BE2C (cell line): ENCODE data around the gene PIK3R3.

Experiments used
- DNase-seq: peaks from one replicate; pipeline ENCODE4 v3.0.0-alpha.2; 2020
- H3K27me3 ChIP-seq: fragments of 250-450 bp; sonication (Bioruptor Pico); 2 replicates; pipeline ENCODE4 v1.5.1; 2020; ENCODE audit warnings: mild to moderate bottlenecking
- H3K36me3 ChIP-seq: fragments of 250-450 bp; sonication (Bioruptor Pico); 2 replicates; pipeline ENCODE4 v1.5.1; 2020; ENCODE audit warnings: mild to moderate bottlenecking
- H3K4me1 ChIP-seq: fragments of 250-450 bp; sonication (Bioruptor Pico); 2 replicates; pipeline ENCODE4 v1.5.1; 2020
- H3K4me3 ChIP-seq: 2 replicates; pipeline ENCODE4 v1.5.1; 2011; ENCODE audit warnings: low read depth, low read length
- H3K9me3 ChIP-seq: fragments of 250-450 bp; sonication (Bioruptor Pico); 2 replicates; pipeline ENCODE4 v1.5.1; 2020
- CTCF ChIP-seq: IDR thresholded peaks from 2 replicates; pipeline ENCODE4 v1.5.1; 2012; ENCODE audit warnings: mild to moderate bottlenecking, low read depth, low read length

PIK3R3 gene

GRCh38 chr1:46148318-46148717 lies 15.9 kb upstream of the PIK3R3 start:
- DNase-seq: no peak
- H3K9me3 ChIP-seq: no peaks in the 10 kb centered on the region
- TF ChIP-seq CTCF: no peak

GRCh38 chr1:46137916-46138315 lies 5.5 kb upstream of the PIK3R3 start:
- no peak for TF ChIP-seq CTCF
- H3K27me3 ChIP-seq: no peaks in the 10 kb centered on the region
- no peaks in the 10 kb centered on the region for H3K9me3 ChIP-seq
- no peak for DNase-seq
- H3K4me1 ChIP-seq: no peaks in the 10 kb centered on the region; the same call in 1 of the 2 replicates
- H3K4me3 ChIP-seq: no peak overlapping the region
- no peaks in the 10 kb centered on the region for H3K36me3 ChIP-seq

More at GRCh38 chr1:46148318-46148717, 15.9 kb upstream of the PIK3R3 start:
- Histone ChIP-seq H3K4me3 (no peak overlapping the region), H3K4me1 (no peaks in the 10 kb centered on the region), H3K27me3 (no peaks in the 10 kb centered on the region), H3K36me3 (no peaks in the 10 kb centered on the region)

GRCh38 chr1:46136711-46137110 lies 4.3 kb upstream of the PIK3R3 start:
- H3K4me3 ChIP-seq: no peak overlapping the region
- H3K4me1 ChIP-seq: no peaks in the 10 kb centered on the region; the same call in 1 of the 2 replicates
- H3K36me3 ChIP-seq: no peaks in the 10 kb centered on the region
- no peak for DNase-seq
- no peaks in the 10 kb centered on the region for H3K9me3 ChIP-seq
- H3K27me3 ChIP-seq: no peaks in the 10 kb centered on the region
- TF ChIP-seq CTCF: no peak

- no peaks in the 10 kb centered on the region for H3K27me3 ChIP-seq
- H3K36me3 ChIP-seq: no peaks in the 10 kb centered on the region
- DNase-seq: no peak
- H3K4me3 ChIP-seq: no peak overlapping the region
- no peaks in the 10 kb centered on the region; the same call in 1 of the 2 replicates for H3K4me1 ChIP-seq
- no peaks in the 10 kb centered on the region for H3K9me3 ChIP-seq
- no peak for TF ChIP-seq CTCF
These were observed 2.4 kb upstream of the PIK3R3 start for GRCh38 chr1:46134660-46135331.

- DNase-seq: no peak
- TF ChIP-seq CTCF: no peak
- peak overlapping the region; percentile 68 for H3K4me3 ChIP-seq
These were observed 1.4 kb upstream of the PIK3R3 start for GRCh38 chr1:46133781-46134350.

GRCh38 chr1:46133181-46133658 lies 791 bp upstream of the PIK3R3 start:
- peak; percentile 76 for DNase-seq
- Histone ChIP-seq H3K27me3 (no peaks in the 10 kb centered on the region), H3K4me3 (peak overlapping the region; percentile 68), H3K4me1 (no peaks in the 10 kb centered on the region; the same call in 1 of the 2 replicates), H3K36me3 (no peaks in the 10 kb centered on the region), H3K9me3 (no peaks in the 10 kb centered on the region)
- TF ChIP-seq CTCF: no peak

More at GRCh38 chr1:46133781-46134350, 1.4 kb upstream of the PIK3R3 start:
- Histone ChIP-seq H3K36me3 (no peaks in the 10 kb centered on the region), H3K9me3 (no peaks in the 10 kb centered on the region), H3K27me3 (no peaks in the 10 kb centered on the region), H3K4me1 (no peaks in the 10 kb centered on the region; the same call in 1 of the 2 replicates)
